GM18520 (cell line): ENCODE data around the gene CELSR1.
"Not testable (repeated sequence)": the region's sequence is repeated elsewhere in the genome, so short reads cannot be mapped to it uniquely, and the experiment has no call there.

Experiments
- ATAC-seq: cut with Tn5 transposase; IDR thresholded peaks from one replicate; pipeline ENCODE4 v1.9.1; 2021; ENCODE audit not compliant: unreplicated experiment

CELSR1 gene

GRCh38 chr22:46407748-46408147 lies 129.7 kb downstream of the CELSR1 start:
- no peak for ATAC-seq

- no peak for ATAC-seq
Observed at GRCh38 chr22:46406791-46407190, 130.6 kb downstream of the CELSR1 start.

GRCh38 chr22:46406349-46406748 lies 131.1 kb downstream of the CELSR1 start:
- ATAC-seq = no peak

GRCh38 chr22:46405901-46406300 lies 131.5 kb downstream of the CELSR1 start:
- ATAC-seq = no peak

GRCh38 chr22:46403880-46404279 lies 133.5 kb downstream of the CELSR1 start:
- ATAC-seq = not testable (repeated sequence)

- ATAC-seq = no peak
Observed at GRCh38 chr22:46402505-46402904, 134.9 kb downstream of the CELSR1 start.

GRCh38 chr22:46401370-46401769 lies 136.1 kb downstream of the CELSR1 start:
- no peak for ATAC-seq

GRCh38 chr22:46399251-46400024 lies 138.0 kb downstream of the CELSR1 start:
- no peak for ATAC-seq

- ATAC-seq = no peak
Observed at GRCh38 chr22:46397951-46398350, 139.5 kb downstream of the CELSR1 start.

- no peak for ATAC-seq
Observed at GRCh38 chr22:46397514-46397913, 139.9 kb downstream of the CELSR1 start.

GRCh38 chr22:46397049-46397448 lies 140.4 kb downstream of the CELSR1 start:
- not testable (repeated sequence) for ATAC-seq

- ATAC-seq = no peak
Observed at GRCh38 chr22:46395145-46395544, 142.3 kb downstream of the CELSR1 start.

- ATAC-seq = no peak
Observed at GRCh38 chr22:46394622-46395021, 142.8 kb downstream of the CELSR1 start.

- ATAC-seq = no peak
Observed at GRCh38 chr22:46393873-46394272, 143.5 kb downstream of the CELSR1 start.

- ATAC-seq = no peak
Observed at GRCh38 chr22:46392137-46392844, 145.1 kb downstream of the CELSR1 start.

- ATAC-seq = no peak
Observed at GRCh38 chr22:46391486-46392136, 145.8 kb downstream of the CELSR1 start.

- no peak for ATAC-seq
Observed at GRCh38 chr22:46390652-46391301, 146.6 kb downstream of the CELSR1 start.

GRCh38 chr22:46390105-46390651 lies 147.2 kb downstream of the CELSR1 start:
- no peak for ATAC-seq

- no peak for ATAC-seq
Observed at GRCh38 chr22:46389081-46389480, 148.3 kb downstream of the CELSR1 start.

- ATAC-seq = no peak
Observed at GRCh38 chr22:46388647-46389046, 148.8 kb downstream of the CELSR1 start.

GRCh38 chr22:46387748-46388147 lies 149.7 kb downstream of the CELSR1 start:
- no peak for ATAC-seq
